GM12878 (cell line): ENCODE measurements around the gene BRD1. TPM values are rescaled to one million over a fixed set of nuclear protein-coding genes. Genes with fewer than 3 reads are reported as not detected.

ENCODE experiments used
- CBX3 ChIP-seq: fragments of 200-600 bp; sonication (generic); IDR thresholded peaks from 2 replicates; pipeline ENCODE4 v1.6.1; 2016; ENCODE audit warnings: low read depth, borderline replicate concordance
- CUX1 ChIP-seq: IDR thresholded peaks from 2 replicates; pipeline ENCODE4 v1.6.1; 2012; ENCODE audit warnings: improper control_type of control experiment, low read depth, low read length; ENCODE audit not compliant: insufficient replicate concordance
- EZH2 ChIP-seq: IDR thresholded peaks from 2 replicates; pipeline ENCODE4 v1.6.1; 2012; ENCODE audit warnings: low read depth, mild to moderate bottlenecking, control low read depth, inconsistent platforms, low read length, borderline replicate concordance; ENCODE audit not compliant: control insufficient read depth
- HCFC1 ChIP-seq: fragments of 150-350 bp; IDR thresholded peaks from 2 replicates; pipeline ENCODE4 v1.6.1; 2014; ENCODE audit warnings: low read length
- HDAC2 ChIP-seq: fragments of 200-600 bp; sonication (generic); IDR thresholded peaks from 2 replicates; pipeline ENCODE4 v1.6.1; 2017
- MAX ChIP-seq: IDR thresholded peaks from 2 replicates; pipeline ENCODE4 v1.6.1; 2012; ENCODE audit warnings: low read depth, low read length, improper control_type of control experiment
- MLLT1 ChIP-seq: fragments of 450-650 bp; IDR thresholded peaks from 2 replicates; pipeline ENCODE4 v1.6.1; 2016; ENCODE audit warnings: mild to moderate bottlenecking
- SUPT20H ChIP-seq: IDR thresholded peaks from 2 replicates; pipeline ENCODE4 v1.6.1; 2011; ENCODE audit warnings: low read depth, mild to moderate bottlenecking, low read length, moderate library complexity, borderline replicate concordance; ENCODE audit not compliant: control insufficient read depth
- YY1 ChIP-seq: IDR thresholded peaks from 2 replicates; pipeline ENCODE4 v1.6.1; 2011; ENCODE audit warnings: low read depth, mild to moderate bottlenecking, low read length
- polyA plus RNA-seq, 11 experiments: library from polyadenylated mRNA; depleted of rRNA in 4 of 11; unstranded in 6 of 11; stranded (reverse) in 5 of 11; fragments of >200 nt; fragmentation: Nextera tagmentation in 4 of 11; fragmentation: Illumina TruSeq in 1 of 11; extraction: Ambion mirVana in 4 of 11; extraction: Trizol in 1 of 11; gene quantifications; 1 replicate in 1 of 11; 2 replicates in 10 of 11; pipeline versions ENCODE4 v1.2.1 to v1.2.3, GENCODE V29; 2011 to 2016; ENCODE audit warnings: inconsistent platforms in 2 of 11, missing spikeins in 2 of 11, low read depth in 1 of 11
- total RNA-seq, 4 experiments: library from RNA; depleted of rRNA in 3 of 4; stranded (reverse); fragments of >200 nt in 3 of 4; fragmentation: Illumina TruSeq in 1 of 4; extraction: Trizol in 1 of 4; gene quantifications; 2 replicates each; pipeline versions ENCODE4 v1.2.1 to v1.2.3, GENCODE V29; 2013 to 2021

Gene BRD1
- total and polyA plus RNA-seq, 10 of the 15 experiments (the other 5 are each of a cell fraction or from before 2014, with no cell fraction given), result 0.90 to 26.4 (median 7.1) TPM

- TF ChIP-seq HDAC2, result no peak
- TF ChIP-seq YY1, result no peak
- TF ChIP-seq CBX3, result no peak
- no peak for TF ChIP-seq SUPT20H
- no peak for TF ChIP-seq EZH2
- TF ChIP-seq MAX, result no peak
- TF ChIP-seq CUX1, result no peak
- TF ChIP-seq MLLT1, result no peak
- no peak for TF ChIP-seq HCFC1
Measured at GRCh38 chr22:49850959-49851802, 23.5 kb upstream of the BRD1 start (continued).
